ENCODE measurements around the gene WDR38. TPM values are rescaled to one million over a fixed set of nuclear protein-coding genes. Genes with fewer than 3 reads are reported as not detected.

Gene WDR38
- total and polyA plus RNA-seq, 9 of the 15 experiments (the other 6 are each of a cell fraction or from before 2014, with no cell fraction given), result not detected

- no peak for TF ChIP-seq PBX2 (CRISPR knock-in tag; IDR thresholded peaks at IDR 0.05; ENCODE audit: low read depth)
- TF ChIP-seq PBX2 (tag; conservative IDR thresholded peaks at IDR 0.05; ENCODE audit: low read depth), result no peak
- TF ChIP-seq RREB1 (CRISPR knock-in tag; IDR thresholded peaks at IDR 0.05), result no peak
- peak; percentile 66 for TF ChIP-seq VEZF1 (CRISPR knock-in tag; IDR thresholded peaks at IDR 0.05)
- no peak for TF ChIP-seq ZZZ3 (IDR thresholded peaks at IDR 0.05)
- no peak for TF ChIP-seq HEY1 (CRISPR knock-in tag; IDR thresholded peaks at IDR 0.05; ENCODE audit: borderline replicate concordance)
- no peak for TF ChIP-seq CHD4 (IDR thresholded peaks at IDR 0.05; ENCODE audit: insufficient read depth, insufficient replicate concordance, low read depth, low read length, poor library complexity, severe bottlenecking)
- no peak for TF ChIP-seq ATF4 (CRISPR knock-in tag; IDR thresholded peaks at IDR 0.05)
- 0 out of 2 replicates have a peak, but pooled peaks have one; percentile 43 for TF ChIP-seq ZNF740 (CRISPR knock-in tag; IDR thresholded peaks at IDR 0.05)
- peak in 1 of 2 experiments; percentile 55; a peak in 1 of 4 replicates for TF ChIP-seq ZNF740 (tag; IDR thresholded peaks at IDR 0.05)
- peak; percentile 13; the same call in 1 of the 2 replicates for TF ChIP-seq TGIF2 (CRISPR knock-in tag; IDR thresholded peaks at IDR 0.05)
- no peak for TF ChIP-seq LARP7 (IDR thresholded peaks at IDR 0.05)
- no peak for TF ChIP-seq ZEB2 (IDR thresholded peaks at IDR 0.05)
- TF ChIP-seq ZNF707 (CRISPR knock-in tag; conservative IDR thresholded peaks at IDR 0.05), result no peak
Measured at GRCh38 chr9:124868511-124869465, 15.5 kb downstream of the WDR38 start (continued).

All from K562 (cell line).